HG02610 (cell line): ENCODE data around the gene IKBKE.

Experiments
- ATAC-seq: cut with Tn5 transposase; IDR thresholded peaks from one replicate; pipeline ENCODE4 v1.9.1; 2021; ENCODE audit warnings: mild to moderate bottlenecking, moderate library complexity; ENCODE audit not compliant: unreplicated experiment

IKBKE gene

DNA sequence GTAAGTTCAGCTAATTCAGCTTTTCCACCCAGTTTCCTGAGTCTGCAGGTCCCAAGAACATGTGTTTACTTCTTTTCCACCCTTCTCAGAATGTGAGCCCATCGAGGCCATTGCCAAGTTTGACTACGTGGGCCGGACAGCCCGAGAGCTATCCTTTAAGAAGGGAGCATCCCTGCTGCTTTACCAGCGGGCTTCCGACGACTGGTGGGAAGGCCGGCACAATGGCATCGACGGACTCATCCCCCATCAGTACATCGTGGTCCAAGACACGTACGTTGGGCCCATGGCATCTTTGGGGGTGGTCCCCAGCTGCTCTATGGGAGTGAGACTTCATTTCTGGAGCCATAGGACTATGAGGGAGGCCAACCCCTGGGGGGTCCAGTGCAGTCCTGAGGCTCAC, 17.2 kb upstream of the IKBKE start:
- no peak for ATAC-seq

GRCh38 chr1:206455289-206455665, 15.0 kb upstream of the IKBKE start:
- ATAC-seq = no peak

- ATAC-seq = no peak
These were observed 14.5 kb upstream of the IKBKE start for GRCh38 chr1:206455666-206456344.

DNA sequence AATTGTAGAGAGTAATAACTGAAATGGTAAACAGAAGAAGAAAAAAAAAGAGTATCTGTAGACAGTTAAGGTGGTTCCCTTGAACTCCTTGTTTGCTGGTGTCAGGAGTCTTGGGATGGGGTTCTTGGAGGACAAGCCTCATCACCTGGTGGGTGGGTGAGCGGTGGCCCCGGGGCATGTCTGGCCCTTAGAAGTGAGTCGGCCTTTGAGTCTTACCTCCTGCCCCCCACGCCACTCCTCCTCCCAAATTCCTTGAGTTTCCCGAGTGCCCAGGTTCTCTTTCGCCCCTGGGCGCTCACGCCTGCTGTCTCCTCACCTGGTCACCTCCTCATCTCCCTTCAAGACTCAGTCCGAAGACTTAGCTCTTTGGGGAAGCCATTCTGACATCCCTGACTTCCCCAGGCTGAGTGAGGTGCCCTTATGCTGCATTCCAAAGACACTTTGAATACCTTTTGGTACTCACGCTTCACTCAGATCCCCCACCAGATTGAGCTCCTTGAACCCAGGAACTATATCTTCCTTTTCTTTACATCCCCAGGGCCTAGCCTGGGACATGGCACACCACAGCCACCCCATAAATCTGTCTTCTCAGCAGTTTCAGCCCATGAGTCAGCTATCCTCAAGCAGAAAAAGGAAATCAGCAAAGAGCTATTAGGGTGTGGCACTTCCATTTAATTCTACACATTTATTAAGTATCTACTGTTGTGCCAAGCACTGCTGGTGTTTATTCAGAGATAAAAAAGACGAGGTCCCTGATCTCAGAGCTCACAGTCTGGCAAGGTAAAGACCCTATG, 13.5 kb upstream of the IKBKE start:
- ATAC-seq = no peak

DNA sequence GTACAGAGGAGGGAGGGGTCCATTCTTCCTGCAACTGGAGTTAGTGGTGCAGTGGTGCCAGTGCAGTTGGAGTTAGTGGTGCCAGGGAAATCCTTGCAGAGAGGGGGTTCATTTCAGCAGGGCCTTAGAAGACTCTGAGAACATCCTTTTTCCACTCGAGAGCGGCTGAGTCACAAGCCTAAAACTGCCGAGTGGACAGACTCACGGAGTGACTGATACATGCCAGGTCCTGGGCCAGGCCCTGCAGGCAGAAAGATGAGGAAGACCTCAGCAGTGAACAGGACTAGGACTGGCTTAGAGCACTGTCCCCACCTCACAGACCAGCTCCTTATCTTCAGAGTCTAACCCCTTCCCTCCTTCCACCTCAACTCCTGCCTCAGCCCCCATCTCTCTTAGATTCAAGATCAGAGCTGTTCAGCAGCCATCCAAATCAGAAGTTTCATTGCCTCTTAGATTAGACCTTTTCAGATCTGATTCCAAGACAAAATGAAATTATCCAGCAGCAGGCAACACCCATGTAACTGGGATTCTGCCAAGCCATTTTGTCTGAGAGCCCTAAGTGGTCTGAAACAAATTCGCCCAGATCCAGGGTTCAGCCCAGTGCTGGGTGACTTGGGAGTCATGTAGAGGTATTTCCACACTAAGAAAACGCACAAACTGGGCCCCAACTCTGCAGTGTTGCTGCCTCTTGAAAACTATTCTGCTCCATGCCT, 12.7 kb upstream of the IKBKE start:
- no peak for ATAC-seq

DNA sequence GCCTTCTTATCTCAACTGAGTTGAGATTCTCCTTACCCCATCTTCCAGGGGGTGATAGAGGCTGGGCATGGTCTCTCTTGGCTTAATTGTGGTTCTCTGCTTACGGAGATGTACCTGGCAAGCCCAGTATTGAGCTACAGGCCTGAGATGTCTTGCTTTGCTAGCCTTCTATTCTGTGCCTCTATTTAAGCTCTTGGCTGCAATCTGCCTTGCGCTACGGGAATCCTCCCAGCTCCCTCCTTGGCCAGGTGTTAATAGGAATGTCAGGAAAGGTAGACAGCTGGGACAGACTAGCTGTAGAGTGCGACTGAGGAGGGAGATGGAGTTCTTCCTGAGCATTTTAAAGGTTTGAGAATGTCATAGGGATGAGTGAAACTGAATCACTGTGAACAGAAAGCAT, 10.6 kb upstream of the IKBKE start:
- no peak for ATAC-seq

DNA sequence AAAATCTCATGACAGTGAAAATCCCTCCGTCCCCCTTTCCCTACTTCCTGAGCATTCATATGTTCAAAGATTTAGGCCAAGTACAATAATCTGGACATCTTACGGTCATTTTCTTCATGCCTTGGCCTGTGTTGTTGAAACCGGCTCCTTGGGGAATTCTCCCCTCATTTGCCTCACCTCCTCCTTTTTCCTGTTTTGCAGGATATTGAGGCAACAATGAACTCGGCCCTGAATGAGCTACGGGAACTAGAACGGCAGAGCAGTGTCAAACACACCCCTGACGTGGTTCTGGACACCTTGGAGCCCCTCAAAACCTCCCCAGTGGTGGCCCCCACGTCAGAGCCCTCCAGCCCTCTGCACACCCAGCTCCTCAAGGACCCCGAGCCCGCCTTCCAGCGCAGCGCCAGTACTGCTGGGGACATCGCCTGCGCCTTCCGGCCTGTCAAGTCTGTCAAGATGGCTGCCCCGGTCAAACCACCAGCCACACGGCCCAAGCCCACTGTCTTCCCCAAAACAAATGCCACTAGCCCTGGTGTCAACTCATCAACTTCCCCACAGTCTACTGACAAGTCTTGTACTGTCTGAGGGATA, 9.3 kb upstream of the IKBKE start:
- no peak for ATAC-seq

DNA sequence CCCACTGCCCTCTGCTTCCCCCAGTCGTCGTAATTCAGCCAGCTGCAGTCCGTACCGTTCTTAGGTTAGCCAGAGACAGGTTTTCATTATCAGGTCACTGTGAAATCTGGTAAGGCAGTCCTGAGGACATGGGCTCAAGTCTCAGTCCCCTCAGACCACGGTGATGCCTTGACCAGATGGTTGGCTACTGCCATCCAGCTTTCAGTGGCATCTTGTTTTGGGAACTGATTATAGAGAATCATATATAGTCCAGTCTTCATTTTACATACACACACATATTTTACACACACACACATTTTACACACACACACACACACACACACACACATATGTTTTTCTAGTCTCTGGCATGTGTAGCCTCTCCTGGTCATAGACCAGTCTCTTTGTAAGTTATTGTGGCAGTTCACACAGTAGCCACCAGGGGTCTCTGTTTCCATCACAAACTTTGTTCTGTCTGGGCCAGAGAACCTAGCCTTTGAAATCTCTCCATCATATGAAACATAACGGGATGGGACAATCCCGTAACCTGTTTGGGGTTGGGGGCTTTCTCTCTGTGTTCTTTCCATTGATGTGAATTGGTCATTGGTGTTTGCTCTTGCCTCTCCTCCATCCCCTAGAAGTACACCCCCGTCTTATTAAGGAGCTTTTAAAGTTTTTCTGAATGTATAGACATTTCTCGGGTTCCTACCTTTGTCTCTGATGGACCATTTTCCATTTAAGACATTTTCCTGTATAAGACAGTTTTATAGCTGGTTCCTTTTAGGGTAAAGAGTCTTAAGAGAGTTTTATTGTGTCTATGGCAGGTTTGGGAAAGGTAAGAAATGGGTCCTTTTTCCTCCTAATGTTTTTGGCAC, 8.4 kb upstream of the IKBKE start:
- peak; percentile 38 for ATAC-seq

DNA sequence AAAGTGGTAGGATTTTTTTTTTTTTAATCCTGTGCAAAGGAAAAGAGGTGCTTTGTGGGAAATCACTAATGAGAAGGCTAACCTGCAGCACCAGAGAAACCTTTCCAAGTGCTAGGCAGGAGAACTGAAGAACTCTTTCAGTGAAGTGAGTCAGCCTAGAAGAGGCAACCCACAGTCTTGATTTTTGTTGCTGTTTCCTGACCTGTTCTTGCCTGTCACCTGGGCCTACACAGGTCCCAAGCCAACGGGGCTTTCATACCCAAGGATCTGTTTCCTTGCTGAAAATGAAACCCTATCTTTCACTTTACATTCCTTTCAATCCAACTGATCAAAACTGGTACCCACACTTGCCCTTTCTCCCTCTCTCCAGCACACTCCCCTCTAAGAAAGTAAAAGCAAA, 7.1 kb upstream of the IKBKE start:
- ATAC-seq = no peak

DNA sequence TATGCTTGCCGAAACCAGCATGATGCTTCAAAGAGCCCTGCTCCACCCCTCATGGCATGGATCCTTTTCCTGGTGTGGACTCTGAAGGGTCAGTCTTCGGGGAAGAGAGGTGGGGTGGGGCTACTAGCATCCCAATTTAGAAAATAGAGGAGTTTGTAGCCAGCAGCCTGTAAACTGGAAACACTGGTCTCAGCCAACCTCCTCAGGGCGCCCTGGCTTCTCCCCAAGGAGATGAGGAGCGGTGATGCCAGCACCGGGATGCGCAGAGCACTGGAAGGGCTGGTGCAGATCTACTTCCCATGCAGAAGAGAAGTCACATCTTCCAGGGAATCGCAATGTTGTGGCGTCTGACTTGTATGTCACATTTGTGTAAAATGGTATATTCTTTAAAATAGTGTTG, 6.4 kb upstream of the IKBKE start:
- ATAC-seq = no peak

DNA sequence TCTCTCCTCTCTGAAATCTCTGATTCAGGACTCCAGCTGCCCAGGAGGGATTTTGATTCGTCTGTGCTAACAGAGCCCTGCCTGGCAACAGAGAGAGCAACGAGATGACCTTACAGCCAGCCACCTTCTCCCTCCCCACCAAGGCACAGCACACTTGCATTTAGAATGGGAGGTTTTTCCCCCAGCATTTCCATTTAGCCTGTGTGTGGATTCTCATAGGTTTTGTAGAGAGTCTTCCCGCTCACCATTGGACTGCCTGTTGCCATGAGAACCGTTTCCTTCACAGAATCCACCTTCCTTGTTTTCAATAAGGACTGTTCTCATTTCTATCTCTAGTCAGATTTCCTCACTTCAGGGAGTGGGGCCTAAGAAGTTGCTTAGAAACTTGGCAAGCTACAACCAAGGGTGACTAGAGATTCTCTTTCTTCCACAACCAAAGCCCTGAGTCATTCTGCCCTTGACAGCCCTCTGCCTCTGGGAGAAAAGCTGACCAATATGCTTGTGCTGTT, 5.8 kb upstream of the IKBKE start:
- ATAC-seq = no peak

GRCh38 chr1:206465951-206466350, 4.3 kb upstream of the IKBKE start:
- ATAC-seq = peak; percentile 53

DNA sequence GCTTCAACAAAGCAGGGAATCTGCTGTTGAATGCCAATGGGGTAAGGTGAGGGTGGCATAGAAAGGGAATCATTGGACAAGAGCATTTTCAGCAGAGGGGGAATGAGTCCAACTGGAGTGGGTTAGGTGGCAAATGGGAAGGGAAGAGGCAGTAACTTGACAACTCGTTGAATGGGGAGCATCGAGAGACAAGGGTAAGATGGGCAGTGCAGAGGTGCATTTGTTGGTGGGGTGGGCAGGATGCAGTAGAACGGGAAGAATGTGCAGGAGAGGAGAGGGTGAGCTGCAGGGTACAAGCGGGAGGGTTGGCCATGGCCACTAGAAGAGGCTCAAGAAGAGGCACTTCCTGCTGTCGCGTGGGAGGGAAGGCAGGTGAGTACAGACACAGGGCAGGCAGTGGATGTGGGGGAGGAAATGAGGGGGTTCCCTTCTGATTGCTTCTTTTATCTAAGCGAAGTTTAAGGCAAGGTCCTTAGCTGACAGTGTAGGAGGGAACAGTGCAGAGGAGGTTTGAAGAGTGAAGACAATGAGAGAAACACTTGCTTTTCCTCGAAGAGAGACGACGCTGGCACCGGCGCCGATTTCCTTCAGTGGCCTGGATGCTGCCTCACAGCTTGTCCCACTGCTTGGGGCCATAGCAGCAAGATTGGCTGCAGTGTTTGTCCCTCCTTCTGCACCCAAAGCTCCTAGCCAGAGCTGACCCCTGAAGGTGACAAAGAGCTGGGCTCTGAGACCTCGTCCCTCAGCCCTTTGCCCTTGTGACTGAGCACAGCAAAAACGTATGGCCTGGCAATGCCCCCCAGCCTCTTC, 3.2 kb upstream of the IKBKE start:
- no peak for ATAC-seq

GRCh38 chr1:206467915-206468314, 2.4 kb upstream of the IKBKE start:
- no peak for ATAC-seq

DNA sequence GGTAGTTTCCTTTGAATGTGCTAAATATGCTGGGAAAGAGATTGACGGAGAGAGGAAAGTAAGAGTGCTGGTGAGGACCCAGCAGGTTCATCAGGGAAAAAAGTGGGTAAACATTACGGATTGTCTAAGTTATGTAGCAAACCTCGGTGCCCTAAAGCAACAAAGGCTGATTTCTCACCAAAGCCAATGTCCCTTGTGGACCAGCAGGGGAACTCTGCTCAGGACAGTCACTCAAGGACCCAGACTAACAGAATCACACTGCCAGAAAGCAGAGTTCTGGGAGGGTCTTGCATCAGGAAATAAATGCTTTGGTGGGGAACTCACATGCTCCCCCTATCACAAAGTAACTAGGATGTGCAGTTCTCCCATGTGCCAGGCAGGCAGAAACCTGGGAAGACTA, 1.7 kb upstream of the IKBKE start:
- no peak for ATAC-seq

GRCh38 chr1:206469411-206469932, 804 bp upstream of the IKBKE start:
- ATAC-seq = no peak

GRCh38 chr1:206470692-206471414, 577 bp downstream of the IKBKE start:
- ATAC-seq = peak; percentile 24

DNA sequence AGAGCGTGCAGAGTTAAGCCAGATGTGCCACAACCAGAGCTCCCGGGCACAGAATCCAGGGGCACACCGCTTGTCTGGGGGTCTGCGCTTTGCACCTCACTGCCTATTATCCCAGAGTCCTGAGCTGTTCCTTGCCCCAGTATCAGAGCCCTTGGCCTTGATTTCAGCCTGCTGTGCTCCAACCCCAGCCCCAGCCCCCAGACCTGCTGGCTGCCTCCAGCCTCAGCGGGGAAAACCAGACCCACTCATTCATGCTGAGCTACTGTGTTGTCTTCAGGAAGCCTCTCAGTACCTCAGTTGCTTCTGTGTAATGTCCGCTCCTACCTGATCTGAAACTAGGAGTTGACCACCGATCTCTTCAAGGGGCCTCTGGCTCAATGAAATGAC, 1.1 kb downstream of the IKBKE start:
- peak; percentile 42 for ATAC-seq

DNA sequence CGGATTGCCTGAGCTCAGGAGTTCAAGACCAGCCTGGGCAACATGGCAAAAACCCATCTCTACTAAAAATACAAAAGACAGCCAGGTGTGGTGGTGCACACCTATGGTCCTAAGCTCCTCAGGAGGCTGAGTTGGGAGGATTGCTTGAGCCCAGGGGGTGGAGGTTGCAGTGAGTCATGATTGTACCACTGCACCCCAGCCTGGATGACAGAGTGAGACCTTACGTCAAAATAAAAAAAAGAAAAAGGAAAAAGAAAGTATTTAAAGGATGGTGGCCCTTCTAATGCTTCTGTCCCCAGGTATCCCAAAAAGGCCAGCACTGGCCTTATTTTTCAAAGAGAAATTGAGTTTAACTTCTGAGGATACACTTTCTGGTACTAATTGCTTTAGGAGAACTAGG, 1.7 kb downstream of the IKBKE start:
- no peak for ATAC-seq
